ENCODE results near the gene SLC25A10.
A peak's percentile ranks its signal among the peaks of the same experiment; 100 is the strongest.

The SLC25A10 gene

DNA sequence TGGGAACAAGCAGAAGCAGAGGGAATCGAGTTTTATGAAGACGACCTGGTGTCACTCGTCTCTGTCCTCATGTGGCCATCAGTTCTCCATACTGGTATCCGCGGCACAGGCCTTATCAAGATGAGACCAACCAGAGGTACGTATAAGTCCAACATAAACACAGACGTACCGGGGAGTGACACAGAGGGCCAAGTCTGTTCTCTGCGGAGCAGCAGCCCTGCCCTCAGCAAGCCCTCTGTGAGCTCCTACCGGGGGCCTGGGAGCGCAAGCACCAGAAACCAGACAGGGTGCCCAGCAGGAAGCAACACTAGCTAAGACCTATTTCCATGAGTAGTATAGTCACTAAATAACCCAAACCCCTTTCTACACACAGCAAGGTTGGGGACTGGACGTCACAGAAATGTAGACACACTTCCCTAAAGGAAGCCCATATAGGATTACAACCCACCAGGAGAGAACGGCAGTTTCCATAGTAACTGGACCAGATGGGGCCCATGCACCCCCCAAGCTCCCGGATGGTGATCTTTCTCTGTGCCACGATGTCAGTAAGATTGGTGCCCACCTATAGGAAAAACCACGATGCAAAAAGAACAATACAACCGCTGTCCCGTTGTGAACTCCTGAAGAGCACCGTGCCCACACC lies 29.4 kb upstream of the SLC25A10 start:
- no peak for DNase-seq (ENCODE audit: extremely low read depth, low read depth)

DNA sequence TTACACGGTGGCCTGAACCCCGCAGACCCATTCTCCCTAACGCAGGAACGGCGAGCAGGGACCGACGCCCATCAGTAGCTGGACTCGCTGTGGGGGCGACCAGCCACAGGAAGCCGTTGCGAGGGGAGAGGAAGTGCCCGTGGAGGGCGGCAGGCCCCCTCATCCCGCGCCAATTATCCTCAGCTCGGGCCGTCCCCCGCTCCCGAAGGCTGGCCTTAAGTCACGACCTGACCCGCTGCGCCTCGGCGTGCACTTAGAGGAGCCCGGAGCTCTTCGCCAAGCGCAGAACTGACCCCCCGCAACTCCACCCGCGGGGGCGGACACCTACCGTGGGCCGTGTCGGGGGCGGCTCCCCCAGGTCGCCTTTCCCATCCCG lies 28.9 kb upstream of the SLC25A10 start:
- TF ChIP-seq, protein P1, sequence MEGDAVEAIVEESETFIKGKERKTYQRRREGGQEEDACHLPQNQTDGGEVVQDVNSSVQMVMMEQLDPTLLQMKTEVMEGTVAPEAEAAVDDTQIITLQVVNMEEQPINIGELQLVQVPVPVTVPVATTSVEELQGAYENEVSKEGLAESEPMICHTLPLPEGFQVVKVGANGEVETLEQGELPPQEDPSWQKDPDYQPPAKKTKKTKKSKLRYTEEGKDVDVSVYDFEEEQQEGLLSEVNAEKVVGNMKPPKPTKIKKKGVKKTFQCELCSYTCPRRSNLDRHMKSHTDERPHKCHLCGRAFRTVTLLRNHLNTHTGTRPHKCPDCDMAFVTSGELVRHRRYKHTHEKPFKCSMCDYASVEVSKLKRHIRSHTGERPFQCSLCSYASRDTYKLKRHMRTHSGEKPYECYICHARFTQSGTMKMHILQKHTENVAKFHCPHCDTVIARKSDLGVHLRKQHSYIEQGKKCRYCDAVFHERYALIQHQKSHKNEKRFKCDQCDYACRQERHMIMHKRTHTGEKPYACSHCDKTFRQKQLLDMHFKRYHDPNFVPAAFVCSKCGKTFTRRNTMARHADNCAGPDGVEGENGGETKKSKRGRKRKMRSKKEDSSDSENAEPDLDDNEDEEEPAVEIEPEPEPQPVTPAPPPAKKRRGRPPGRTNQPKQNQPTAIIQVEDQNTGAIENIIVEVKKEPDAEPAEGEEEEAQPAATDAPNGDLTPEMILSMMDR (IDR thresholded peaks at IDR 0.05; ENCODE audit: low read depth, low read length), result no peak
- DNase-seq (ENCODE audit: extremely low read depth, low read depth), result no peak

More for the DNA sequence above, 29.4 kb upstream of the SLC25A10 start:
- TF ChIP-seq, protein P1 (IDR thresholded peaks at IDR 0.05; ENCODE audit: low read depth, low read length), result no peak

DNA sequence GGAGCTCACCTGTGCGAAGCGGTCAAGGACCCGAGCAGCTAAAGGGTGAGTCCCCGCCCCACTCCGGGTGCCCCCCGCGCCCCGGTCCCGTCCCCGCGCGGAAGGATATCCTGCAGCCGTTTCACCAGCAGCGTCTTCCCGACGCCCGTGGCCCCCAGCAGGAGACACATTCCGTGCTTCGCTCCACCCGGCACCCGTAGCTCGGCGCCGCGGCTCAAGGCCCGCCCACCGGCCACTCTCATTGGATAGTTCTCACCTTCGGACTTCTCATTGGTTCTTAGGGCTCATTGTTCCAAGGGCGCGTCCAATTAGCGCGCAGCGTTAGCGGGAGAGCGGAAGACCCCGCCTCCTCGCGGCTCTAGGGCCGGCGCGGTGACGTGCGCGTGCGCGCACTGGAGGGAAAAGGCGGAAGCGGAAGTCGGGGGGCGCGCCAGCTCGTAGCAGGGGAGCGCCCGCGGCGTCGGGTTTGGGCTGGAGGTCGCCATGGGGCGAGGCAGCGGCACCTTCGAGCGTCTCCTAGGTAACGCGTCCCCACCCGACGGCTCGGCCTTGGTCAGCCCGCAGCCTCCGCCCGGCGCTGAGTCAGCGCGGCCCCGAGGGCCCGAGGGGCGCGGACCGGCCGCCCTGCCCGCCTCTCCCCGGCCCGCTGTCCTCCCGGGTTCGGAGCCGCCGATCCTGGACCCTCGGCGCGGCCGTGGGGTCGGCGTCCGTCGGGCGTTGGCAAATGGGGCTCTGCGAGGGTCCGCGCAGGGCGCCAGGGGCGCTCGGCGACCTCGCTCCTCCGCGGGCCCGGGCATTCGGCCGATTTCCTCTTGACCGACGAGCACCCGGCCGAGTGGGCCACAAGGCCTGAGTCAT lies 28.3 kb upstream of the SLC25A10 start, which contains the start of the genes ARL16 and HGS:
Gene ARL16 (minus strand): TSS at position 214 of the 858 bp plus-strand sequence. CDS start 44 bp downstream, at position 170.
Gene HGS (plus strand): TSS at position 428 of the 858 bp plus-strand sequence. CDS start 56 bp downstream, at position 484.
- peak; percentile 98 for DNase-seq (ENCODE audit: extremely low read depth, low read depth)
- TF ChIP-seq, protein P1 (IDR thresholded peaks at IDR 0.05; ENCODE audit: low read depth, low read length), result no peak

DNA sequence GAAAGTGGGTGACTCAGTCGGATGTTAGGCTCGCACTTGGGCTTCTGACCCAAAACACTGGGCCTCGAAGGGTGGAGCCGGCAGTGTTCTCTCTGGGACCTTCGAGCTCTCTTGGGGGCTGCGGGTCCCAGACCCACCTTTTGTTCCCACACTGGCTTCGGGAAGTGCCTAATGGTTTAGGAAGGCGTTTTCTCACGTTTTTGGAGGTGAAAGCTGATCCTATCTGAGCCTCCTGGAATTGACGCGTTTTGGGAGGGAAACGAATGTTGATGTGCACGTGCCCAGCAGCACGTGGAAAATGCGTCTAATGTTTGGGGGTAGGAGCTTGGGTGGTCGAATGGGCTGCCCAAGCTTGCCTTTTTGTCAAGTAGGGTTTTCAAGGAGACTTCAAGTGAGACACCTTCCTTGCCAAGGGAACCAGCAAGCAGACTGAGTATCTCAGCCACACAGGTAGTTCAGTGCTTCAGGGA lies 27.6 kb upstream of the SLC25A10 start:
- TF ChIP-seq, protein P1 (IDR thresholded peaks at IDR 0.05; ENCODE audit: low read depth, low read length), result no peak
- DNase-seq (ENCODE audit: extremely low read depth, low read depth), result peak; percentile 34

DNA sequence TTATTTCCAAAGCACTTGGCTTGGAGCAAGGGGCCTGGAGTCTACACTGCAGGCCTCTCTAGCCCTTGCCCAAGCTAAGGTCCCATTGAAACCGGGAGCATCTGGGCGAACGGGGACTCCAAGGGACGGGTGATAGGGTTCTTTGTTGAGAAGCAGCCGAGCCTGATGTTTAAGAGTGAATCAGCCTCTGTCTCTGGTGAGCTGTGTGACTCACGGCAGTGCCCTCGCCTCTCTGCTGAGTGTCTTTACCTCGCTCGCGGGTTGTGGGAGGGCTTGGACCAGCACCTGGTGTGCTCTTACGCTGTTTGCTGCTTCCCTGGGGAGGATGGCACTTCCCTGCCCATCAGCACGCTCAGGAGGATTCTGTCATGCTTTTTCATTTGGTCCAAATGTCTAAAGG lies 27.0 kb upstream of the SLC25A10 start:
- DNase-seq (ENCODE audit: extremely low read depth, low read depth), result no peak
- TF ChIP-seq, protein P1 (IDR thresholded peaks at IDR 0.05; ENCODE audit: low read depth, low read length), result no peak

DNA sequence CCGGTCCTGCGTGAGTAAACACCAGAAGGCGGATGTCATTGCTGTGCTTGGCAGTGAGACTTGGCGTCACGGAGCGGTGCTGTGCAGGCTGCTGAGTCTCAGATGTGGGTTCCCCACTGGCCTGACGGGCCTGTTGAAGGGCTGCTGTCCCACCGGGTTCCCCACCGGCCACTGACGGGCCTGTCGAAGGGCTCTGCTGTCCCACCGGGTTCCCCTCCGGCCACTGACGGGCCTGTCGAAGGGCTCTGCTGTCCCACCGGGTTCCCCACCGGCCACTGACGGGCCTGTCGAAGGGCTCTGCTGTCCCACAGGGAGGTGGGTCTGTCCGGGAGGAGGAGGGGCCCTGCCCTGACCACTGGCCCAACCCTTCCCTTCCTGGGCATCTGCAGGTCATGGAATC lies 25.5 kb upstream of the SLC25A10 start:
- TF ChIP-seq, protein P1 (IDR thresholded peaks at IDR 0.05; ENCODE audit: low read depth, low read length), result no peak
- no peak for DNase-seq (ENCODE audit: extremely low read depth, low read depth)
